Glomerular visceral epithelial cell (primary cell): ENCODE measurements around the gene CHST11.

Experiments used
- DNase-seq: peaks from one replicate; pipeline ENCODE4 v3.0.0-alpha.2; 2016; ENCODE audit errors: extremely low spot score

CHST11 gene

GRCh38 chr12:104809251-104809650 is 352.5 kb downstream of the CHST11 start:
- DNase-seq, result no peak

GRCh38 chr12:104809706-104810385 is 353.1 kb downstream of the CHST11 start:
- DNase-seq, result no peak
